Stimulated activated CD4-positive, alpha-beta T cell treated with anti-CD3 and anti-CD28 coated beads, Interleukin-15, amount 100 ng/mL, for 48 hours (primary cell): ENCODE measurements around the gene EPC1.
"Not testable (repeated sequence)": the region's sequence is repeated elsewhere in the genome, so short reads cannot be mapped to it uniquely, and the experiment has no call there.

Source experiments
- DNase-seq, 2 donors: peaks; one replicate each; pipeline ENCODE4 v3.0.0-alpha.2; 2020; ENCODE audit warnings: low read depth in 2 of 2

Gene EPC1

DNA sequence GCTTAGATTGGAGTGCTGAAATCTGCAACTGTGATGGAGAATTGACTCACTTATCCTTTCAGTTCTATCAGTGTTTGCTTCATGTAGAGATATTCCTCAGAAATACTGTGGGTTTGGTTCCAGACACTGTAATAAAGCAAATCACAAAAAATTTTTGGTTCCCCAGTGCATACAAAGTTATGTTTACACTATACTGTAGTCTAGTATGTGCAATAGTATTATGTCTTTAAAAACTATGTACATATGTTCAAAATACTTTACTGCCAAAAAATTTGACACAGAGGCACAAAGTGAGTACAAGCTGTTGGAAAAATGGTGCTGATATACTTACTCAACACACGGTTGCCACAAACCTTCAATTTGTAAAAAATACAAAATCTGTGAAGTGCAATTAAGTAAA, 112.5 kb downstream of the EPC1 start:
- no peak for DNase-seq

- DNase-seq: not testable (repeated sequence)
Measured at GRCh38 chr10:32233375-32233774, 113.6 kb downstream of the EPC1 start.

DNA sequence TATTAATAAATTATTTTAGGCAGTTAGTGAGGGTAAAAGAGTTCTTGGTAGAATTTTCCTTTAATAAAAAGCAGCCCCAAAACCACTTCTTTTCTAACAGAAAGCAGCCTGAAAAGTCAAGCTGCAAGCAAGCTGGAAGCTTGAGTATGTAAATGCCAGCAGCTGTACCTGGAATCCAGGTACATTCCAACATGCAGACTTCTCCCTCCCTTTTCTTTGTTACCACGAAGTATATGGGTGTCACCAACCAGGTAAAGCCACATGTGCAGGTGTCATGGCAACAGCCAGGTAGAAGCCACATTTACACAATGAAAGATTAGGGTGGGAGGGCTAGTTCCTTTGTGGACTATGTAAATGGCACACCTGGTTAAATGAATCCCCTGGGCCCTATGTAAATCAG, 114.6 kb downstream of the EPC1 start:
- no peak for DNase-seq

DNA sequence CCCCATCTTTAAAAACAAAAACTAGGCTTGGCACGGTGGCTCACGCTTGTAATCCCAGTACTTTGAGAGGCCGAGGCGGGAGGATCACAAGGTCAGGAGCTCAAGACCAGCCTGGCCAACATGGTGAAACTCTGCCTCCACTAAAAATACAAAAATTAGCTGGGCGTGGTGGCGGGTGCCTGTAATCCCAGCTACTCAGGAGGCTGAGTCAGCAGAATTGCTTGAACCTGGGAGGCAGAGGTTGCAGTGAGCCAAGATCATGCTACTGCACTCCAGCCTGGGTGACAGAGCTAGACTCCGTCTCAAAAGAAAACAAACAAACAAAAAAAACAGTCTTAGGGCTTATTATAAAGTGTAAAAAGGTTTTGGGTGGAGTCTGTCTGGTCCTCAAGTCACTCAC, 117.2 kb downstream of the EPC1 start:
- not testable (repeated sequence) for DNase-seq

GRCh38 chr10:32229170-32229569, 117.8 kb downstream of the EPC1 start:
- DNase-seq: no peak

DNA sequence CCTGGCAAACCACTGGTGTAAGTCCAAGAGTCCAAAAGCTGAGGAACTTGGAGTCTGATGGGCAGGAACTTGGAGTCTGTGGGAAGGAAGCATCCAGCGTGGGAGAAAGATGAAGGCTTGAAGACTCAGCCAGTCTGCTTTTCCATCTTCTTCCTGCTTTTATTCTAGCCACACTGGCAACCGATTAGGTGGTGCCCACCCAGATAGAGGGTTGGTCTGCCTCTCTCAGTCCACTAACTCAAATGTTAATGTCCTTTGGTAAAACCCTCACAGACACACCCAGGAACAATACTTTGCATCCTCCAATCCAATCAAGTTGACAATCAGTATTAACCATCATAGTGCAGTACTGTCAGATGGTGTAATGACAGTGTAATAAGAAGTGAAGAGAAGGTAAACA, 119.2 kb downstream of the EPC1 start:
- no peak for DNase-seq

GRCh38 chr10:32226624-32227023, 120.3 kb downstream of the EPC1 start:
- no peak for DNase-seq

- no peak for DNase-seq
Measured at GRCh38 chr10:32225976-32226375, 121.0 kb downstream of the EPC1 start.

GRCh38 chr10:32222376-32222775, 124.6 kb downstream of the EPC1 start:
- DNase-seq: not testable (repeated sequence)

DNA sequence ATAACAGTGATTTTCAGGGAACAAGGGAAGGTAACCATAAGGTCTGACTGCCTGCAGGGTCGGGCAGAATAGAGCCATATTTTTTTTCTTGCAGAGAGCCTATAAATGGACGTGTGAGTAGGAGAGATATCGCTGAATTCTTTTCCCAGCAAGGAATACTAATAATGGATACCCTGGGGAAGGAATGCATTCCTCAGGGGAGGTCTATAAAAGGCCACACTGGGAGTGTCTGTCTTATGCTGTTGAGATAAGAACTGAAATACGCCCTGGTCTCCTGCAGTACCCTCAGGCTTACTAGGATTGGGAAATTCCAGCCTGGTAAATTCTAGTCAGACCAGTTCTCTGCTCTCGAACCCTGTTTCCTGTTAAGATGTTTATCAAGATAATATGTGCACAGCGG, 127.8 kb downstream of the EPC1 start:
- not testable (repeated sequence) for DNase-seq

DNA sequence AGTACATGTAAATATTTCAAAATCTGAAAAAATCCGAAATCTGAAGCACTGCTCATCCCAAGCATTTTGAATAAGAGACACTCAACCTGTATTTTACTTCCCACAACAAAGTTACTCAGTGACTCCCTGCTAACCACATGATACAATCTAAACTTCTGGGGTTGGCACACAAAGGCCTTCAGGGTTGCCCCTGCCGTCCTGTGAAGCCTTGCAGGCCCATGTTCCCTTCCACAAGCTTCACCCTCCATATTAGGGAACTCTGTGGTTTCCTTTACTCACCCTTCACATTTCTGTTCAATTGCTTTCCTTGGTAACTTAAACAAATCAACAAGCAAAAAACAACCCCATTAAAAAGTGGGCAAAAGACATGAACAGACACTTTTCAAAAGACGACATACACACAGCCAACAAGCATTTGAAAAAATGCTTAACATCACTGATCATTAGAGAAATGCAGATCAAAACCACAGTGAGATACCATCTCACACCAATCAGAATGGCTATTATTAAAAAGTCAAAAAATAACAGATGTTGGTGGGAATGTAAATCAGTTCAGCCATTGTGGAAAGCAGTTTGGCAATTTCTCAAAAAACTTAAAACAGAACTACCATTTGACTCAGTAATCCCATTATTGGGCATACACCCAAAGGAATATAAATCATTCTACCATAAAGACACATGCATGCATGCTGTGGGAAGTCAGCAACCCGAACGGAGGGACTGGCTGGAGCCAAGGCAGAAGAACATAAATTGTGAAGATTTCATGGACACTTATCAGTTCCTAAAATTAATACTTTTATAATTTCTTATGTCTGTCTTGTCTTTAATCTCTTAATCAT, 128.5 kb downstream of the EPC1 start:
- not testable (repeated sequence) for DNase-seq
